HEK293 (cell line): Measurements from ENCODE around the gene FICD.
A peak's percentile ranks its signal among the peaks of the same experiment; 100 is the strongest.

Experiments
- GLIS1 ChIP-seq: fragments of 450-650 bp; formaldehyde crosslinking; IDR thresholded peaks from 2 replicates; pipeline ENCODE4 v1.5.1; 2016; ENCODE audit warnings: missing biosample characterization, missing genetic modification characterization
- KLF16 ChIP-seq: fragments of 450-650 bp; formaldehyde crosslinking; IDR thresholded peaks from 2 replicates; pipeline ENCODE4 v1.5.1; 2017; ENCODE audit warnings: missing biosample characterization, missing genetic modification characterization
- KLF8 ChIP-seq: fragments of 450-650 bp; formaldehyde crosslinking; IDR thresholded peaks from 2 replicates; pipeline ENCODE4 v1.5.1; 2016; ENCODE audit warnings: missing biosample characterization, missing genetic modification characterization
- KLF9 ChIP-seq: fragments of 450-650 bp; formaldehyde crosslinking; IDR thresholded peaks from 2 replicates; pipeline ENCODE4 v1.5.1; 2016; ENCODE audit warnings: missing biosample characterization, missing genetic modification characterization, low read depth
- OVOL3 ChIP-seq: fragments of 450-650 bp; formaldehyde crosslinking; IDR thresholded peaks from 2 replicates; pipeline ENCODE4 v1.5.1; 2016; ENCODE audit warnings: missing biosample characterization, missing genetic modification characterization
- SP3 ChIP-seq: fragments of 450-650 bp; formaldehyde crosslinking; IDR thresholded peaks from 2 replicates; pipeline ENCODE4 v1.5.1; 2016; ENCODE audit warnings: missing biosample characterization, missing genetic modification characterization
- SP7 ChIP-seq: fragments of 450-650 bp; formaldehyde crosslinking; IDR thresholded peaks from 2 replicates; pipeline ENCODE4 v1.5.1; 2016; ENCODE audit warnings: missing biosample characterization, missing genetic modification characterization
- ZBTB48 ChIP-seq: fragments of 450-650 bp; formaldehyde crosslinking; IDR thresholded peaks from 2 replicates; pipeline ENCODE4 v1.5.1; 2016; ENCODE audit warnings: missing biosample characterization, missing genetic modification characterization
- ZNF140 ChIP-seq: fragments of 450-650 bp; formaldehyde crosslinking; IDR thresholded peaks from 2 replicates; pipeline ENCODE4 v1.5.1; 2016; ENCODE audit warnings: missing biosample characterization, missing genetic modification characterization
- ZNF146 ChIP-seq: fragments of 450-650 bp; formaldehyde crosslinking; IDR thresholded peaks from 2 replicates; pipeline ENCODE4 v1.5.1; 2016; ENCODE audit warnings: missing biosample characterization, missing genetic modification characterization
- ZNF629 ChIP-seq: fragments of 450-650 bp; formaldehyde crosslinking; IDR thresholded peaks from 2 replicates; pipeline ENCODE4 v1.5.1; 2017; ENCODE audit warnings: missing biosample characterization, missing genetic modification characterization
- ZSCAN16 ChIP-seq: fragments of 450-650 bp; formaldehyde crosslinking; IDR thresholded peaks from 2 replicates; pipeline ENCODE4 v1.5.1; 2016; ENCODE audit warnings: missing biosample characterization, missing genetic modification characterization
- ZSCAN30 ChIP-seq: fragments of 450-650 bp; IDR thresholded peaks from 2 replicates; pipeline ENCODE4 v1.5.1; 2018; ENCODE audit warnings: missing biosample characterization, mild to moderate bottlenecking, missing genetic modification characterization, moderate library complexity
- TF ChIP-seq, protein P1 (sequence below): fragments of 450-650 bp; formaldehyde crosslinking; optimal IDR thresholded peaks from 2 replicates; pipeline ENCODE3; 2016; ENCODE audit warnings: missing biosample characterization, mild to moderate bottlenecking, missing genetic modification characterization
- TF ChIP-seq, protein P2 (sequence below): fragments of 450-650 bp; formaldehyde crosslinking; IDR thresholded peaks from 2 replicates; pipeline ENCODE4 v1.5.0; 2017; ENCODE audit warnings: missing biosample characterization, missing genetic modification characterization, borderline replicate concordance
- TF ChIP-seq, protein P3 (sequence below): fragments of 450-650 bp; formaldehyde crosslinking; IDR thresholded peaks from 2 replicates; pipeline ENCODE4 v1.5.1; 2016; ENCODE audit warnings: missing biosample characterization, missing genetic modification characterization
- TF ChIP-seq, protein P4 (sequence below): fragments of 450-650 bp; formaldehyde crosslinking; IDR thresholded peaks from 2 replicates; pipeline ENCODE4 v1.5.1; 2016; ENCODE audit warnings: missing biosample characterization, missing genetic modification characterization, low read depth
- TF ChIP-seq, protein P5 (sequence below): fragments of 450-650 bp; formaldehyde crosslinking; IDR thresholded peaks from 2 replicates; pipeline ENCODE4 v1.5.1; 2016; ENCODE audit warnings: missing biosample characterization, missing genetic modification characterization

FICD gene

DNA sequence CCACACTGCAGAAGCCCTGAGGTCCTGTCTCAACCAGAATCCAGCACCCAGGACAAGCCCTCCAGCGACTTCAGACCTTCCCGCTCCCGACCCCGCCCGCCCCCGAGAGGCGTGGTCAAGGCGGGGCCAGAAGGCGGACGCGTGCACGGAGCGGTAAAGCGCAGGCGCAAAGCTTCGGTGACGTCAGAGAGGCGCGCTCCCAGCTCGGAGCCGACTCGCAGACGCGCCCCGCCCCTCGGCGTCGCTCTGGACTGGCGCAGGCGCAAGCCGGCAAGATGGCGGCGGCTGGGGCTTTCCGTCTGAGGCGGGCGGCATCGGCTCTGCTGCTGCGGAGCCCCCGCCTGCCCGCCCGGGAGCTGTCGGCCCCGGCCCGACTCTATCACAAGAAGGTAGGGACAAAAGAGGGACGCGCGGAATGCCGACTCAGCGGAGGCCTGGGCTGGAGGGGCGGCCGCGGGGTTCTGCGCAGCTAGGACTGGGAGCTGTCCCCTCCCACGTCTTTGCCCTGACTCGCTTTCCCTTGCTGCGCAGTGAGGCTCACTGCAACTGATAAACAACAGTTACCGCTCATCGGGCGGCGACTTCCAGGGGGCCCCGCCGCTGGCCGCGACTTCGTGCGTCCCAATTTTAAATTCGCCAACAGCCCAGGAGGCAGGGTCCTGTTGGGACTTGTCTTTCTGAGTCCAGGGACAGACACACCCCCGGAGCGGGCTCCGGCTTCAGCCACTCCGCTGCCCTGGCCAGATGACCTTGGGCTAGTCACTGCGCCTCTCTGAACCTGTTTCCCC lies 47.5 kb downstream of the FICD start, which contains the start of gene ISCU (continued):
- peak; percentile 29; the same call in 1 of the 2 replicates for TF ChIP-seq ZBTB48 (tag by site-specific recombination)
- no peak for TF ChIP-seq ZNF140 (tag by site-specific recombination)
- no peak for TF ChIP-seq OVOL3
- 0 out of 2 replicates have a peak, but pooled peaks have one; percentile 21 for TF ChIP-seq ZSCAN16
- TF ChIP-seq, protein P1, sequence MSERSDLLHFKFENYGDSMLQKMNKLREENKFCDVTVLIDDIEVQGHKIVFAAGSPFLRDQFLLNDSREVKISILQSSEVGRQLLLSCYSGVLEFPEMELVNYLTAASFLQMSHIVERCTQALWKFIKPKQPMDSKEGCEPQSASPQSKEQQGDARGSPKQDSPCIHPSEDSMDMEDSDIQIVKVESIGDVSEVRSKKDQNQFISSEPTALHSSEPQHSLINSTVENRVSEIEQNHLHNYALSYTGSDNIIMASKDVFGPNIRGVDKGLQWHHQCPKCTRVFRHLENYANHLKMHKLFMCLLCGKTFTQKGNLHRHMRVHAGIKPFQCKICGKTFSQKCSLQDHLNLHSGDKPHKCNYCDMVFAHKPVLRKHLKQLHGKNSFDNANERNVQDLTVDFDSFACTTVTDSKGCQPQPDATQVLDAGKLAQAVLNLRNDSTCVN (tag by site-specific recombination) = peak; percentile 91
- TF ChIP-seq KLF8 (tag by site-specific recombination) = peak; percentile 82
- 0 out of 2 replicates have a peak, but pooled peaks have one; percentile 7 for TF ChIP-seq KLF16 (tag by site-specific recombination)
- peak; percentile 94 for TF ChIP-seq SP3 (tag by site-specific recombination)
- TF ChIP-seq ZSCAN30 (tag by site-specific recombination) = peak; percentile 60; the same call in 1 of the 2 replicates
- TF ChIP-seq, protein P2, sequence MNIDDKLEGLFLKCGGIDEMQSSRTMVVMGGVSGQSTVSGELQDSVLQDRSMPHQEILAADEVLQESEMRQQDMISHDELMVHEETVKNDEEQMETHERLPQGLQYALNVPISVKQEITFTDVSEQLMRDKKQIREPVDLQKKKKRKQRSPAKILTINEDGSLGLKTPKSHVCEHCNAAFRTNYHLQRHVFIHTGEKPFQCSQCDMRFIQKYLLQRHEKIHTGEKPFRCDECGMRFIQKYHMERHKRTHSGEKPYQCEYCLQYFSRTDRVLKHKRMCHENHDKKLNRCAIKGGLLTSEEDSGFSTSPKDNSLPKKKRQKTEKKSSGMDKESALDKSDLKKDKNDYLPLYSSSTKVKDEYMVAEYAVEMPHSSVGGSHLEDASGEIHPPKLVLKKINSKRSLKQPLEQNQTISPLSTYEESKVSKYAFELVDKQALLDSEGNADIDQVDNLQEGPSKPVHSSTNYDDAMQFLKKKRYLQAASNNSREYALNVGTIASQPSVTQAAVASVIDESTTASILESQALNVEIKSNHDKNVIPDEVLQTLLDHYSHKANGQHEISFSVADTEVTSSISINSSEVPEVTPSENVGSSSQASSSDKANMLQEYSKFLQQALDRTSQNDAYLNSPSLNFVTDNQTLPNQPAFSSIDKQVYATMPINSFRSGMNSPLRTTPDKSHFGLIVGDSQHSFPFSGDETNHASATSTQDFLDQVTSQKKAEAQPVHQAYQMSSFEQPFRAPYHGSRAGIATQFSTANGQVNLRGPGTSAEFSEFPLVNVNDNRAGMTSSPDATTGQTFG = no peak
- TF ChIP-seq GLIS1 (tag by site-specific recombination) = peak; percentile 42
- TF ChIP-seq, protein P3, sequence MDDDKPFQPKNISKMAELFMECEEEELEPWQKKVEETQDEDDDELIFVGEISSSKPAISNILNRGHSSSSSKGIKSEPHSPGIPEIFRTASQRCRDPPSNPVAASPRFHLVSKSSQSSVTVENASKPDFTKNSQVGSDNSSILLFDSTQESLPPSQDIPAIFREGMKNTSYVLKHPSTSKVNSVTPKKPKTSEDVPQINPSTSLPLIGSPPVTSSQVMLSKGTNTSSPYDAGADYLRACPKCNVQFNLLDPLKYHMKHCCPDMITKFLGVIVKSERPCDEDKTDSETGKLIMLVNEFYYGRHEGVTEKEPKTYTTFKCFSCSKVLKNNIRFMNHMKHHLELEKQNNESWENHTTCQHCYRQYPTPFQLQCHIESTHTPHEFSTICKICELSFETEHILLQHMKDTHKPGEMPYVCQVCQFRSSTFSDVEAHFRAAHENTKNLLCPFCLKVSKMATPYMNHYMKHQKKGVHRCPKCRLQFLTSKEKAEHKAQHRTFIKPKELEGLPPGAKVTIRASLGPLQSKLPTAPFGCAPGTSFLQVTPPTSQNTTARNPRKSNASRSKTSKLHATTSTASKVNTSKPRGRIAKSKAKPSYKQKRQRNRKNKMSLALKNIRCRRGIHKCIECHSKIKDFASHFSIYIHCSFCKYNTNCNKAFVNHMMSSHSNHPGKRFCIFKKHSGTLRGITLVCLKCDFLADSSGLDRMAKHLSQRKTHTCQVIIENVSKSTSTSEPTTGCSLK (tag by site-specific recombination) = no peak
- TF ChIP-seq ZNF629 (tag by site-specific recombination) = peak; percentile 75
- TF ChIP-seq SP7 (tag by site-specific recombination) = peak; percentile 12; the same call in 1 of the 2 replicates
- TF ChIP-seq, protein P4, sequence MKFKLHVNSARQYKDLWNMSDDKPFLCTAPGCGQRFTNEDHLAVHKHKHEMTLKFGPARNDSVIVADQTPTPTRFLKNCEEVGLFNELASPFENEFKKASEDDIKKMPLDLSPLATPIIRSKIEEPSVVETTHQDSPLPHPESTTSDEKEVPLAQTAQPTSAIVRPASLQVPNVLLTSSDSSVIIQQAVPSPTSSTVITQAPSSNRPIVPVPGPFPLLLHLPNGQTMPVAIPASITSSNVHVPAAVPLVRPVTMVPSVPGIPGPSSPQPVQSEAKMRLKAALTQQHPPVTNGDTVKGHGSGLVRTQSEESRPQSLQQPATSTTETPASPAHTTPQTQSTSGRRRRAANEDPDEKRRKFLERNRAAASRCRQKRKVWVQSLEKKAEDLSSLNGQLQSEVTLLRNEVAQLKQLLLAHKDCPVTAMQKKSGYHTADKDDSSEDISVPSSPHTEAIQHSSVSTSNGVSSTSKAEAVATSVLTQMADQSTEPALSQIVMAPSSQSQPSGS (tag by site-specific recombination) = peak; percentile 97
- TF ChIP-seq ZNF146 = 0 out of 2 replicates have a peak, but pooled peaks have one; percentile 9
- TF ChIP-seq, protein P5, sequence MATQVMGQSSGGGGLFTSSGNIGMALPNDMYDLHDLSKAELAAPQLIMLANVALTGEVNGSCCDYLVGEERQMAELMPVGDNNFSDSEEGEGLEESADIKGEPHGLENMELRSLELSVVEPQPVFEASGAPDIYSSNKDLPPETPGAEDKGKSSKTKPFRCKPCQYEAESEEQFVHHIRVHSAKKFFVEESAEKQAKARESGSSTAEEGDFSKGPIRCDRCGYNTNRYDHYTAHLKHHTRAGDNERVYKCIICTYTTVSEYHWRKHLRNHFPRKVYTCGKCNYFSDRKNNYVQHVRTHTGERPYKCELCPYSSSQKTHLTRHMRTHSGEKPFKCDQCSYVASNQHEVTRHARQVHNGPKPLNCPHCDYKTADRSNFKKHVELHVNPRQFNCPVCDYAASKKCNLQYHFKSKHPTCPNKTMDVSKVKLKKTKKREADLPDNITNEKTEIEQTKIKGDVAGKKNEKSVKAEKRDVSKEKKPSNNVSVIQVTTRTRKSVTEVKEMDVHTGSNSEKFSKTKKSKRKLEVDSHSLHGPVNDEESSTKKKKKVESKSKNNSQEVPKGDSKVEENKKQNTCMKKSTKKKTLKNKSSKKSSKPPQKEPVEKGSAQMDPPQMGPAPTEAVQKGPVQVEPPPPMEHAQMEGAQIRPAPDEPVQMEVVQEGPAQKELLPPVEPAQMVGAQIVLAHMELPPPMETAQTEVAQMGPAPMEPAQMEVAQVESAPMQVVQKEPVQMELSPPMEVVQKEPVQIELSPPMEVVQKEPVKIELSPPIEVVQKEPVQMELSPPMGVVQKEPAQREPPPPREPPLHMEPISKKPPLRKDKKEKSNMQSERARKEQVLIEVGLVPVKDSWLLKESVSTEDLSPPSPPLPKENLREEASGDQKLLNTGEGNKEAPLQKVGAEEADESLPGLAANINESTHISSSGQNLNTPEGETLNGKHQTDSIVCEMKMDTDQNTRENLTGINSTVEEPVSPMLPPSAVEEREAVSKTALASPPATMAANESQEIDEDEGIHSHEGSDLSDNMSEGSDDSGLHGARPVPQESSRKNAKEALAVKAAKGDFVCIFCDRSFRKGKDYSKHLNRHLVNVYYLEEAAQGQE = peak; percentile 79
- peak; percentile 73 for TF ChIP-seq KLF9 (tag by site-specific recombination)
